GM06990 (cell line): ENCODE results near the gene VPS26B.

ENCODE experiments used
- DNase-seq: peaks from one replicate; pipeline ENCODE4 v3.0.0-alpha.2; 2011; ENCODE audit not compliant: insufficient read length; ENCODE audit errors: extremely low read depth
- H3K27me3 ChIP-seq: replicated peaks from 2 replicates; pipeline ENCODE4 v1.6.0; 2011; ENCODE audit warnings: low read length; ENCODE audit not compliant: control insufficient read depth, insufficient read depth
- H3K36me3 ChIP-seq: 2 replicates; pipeline ENCODE4 v1.5.1; 2011; ENCODE audit warnings: low read length; ENCODE audit not compliant: control insufficient read depth, insufficient read depth
- H3K4me3 ChIP-seq: replicated peaks from 2 replicates; pipeline ENCODE4 v1.5.1; 2011; ENCODE audit warnings: low read depth, mild to moderate bottlenecking, control low read depth, low read length
- TF ChIP-seq, protein P1 (sequence below): IDR thresholded peaks from 2 replicates; pipeline ENCODE4 v1.5.1; 2011; ENCODE audit warnings: low read length, control low read depth, mild to moderate bottlenecking, inconsistent platforms; ENCODE audit not compliant: insufficient read depth, poor library complexity, severe bottlenecking

Gene VPS26B

DNA sequence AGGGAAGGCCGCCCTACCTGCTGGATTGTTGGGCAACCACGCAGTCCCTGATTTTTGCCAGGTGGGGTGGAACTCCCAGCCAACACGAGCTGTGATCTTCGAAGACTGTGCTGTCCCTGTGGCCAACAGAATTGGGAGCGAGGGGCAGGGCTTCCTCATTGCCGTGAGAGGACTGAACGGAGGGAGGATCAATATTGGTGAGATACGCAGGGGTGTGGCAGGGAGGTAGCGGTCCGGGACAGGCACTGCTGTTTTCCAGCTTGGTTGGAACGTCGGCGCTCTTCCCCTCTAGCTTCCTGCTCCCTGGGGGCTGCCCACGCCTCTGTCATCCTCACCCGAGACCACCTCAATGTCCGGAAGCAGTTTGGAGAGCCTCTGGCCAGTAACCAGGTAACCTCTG, 36.5 kb downstream of the VPS26B start:
- Histone ChIP-seq H3K27me3 (no peaks in the 10 kb centered on the region), H3K4me3 (no peak overlapping the region), H3K36me3 (peaks cover 12% of the 10 kb centered on the region)
- DNase-seq = no peak
- TF ChIP-seq, protein P1, sequence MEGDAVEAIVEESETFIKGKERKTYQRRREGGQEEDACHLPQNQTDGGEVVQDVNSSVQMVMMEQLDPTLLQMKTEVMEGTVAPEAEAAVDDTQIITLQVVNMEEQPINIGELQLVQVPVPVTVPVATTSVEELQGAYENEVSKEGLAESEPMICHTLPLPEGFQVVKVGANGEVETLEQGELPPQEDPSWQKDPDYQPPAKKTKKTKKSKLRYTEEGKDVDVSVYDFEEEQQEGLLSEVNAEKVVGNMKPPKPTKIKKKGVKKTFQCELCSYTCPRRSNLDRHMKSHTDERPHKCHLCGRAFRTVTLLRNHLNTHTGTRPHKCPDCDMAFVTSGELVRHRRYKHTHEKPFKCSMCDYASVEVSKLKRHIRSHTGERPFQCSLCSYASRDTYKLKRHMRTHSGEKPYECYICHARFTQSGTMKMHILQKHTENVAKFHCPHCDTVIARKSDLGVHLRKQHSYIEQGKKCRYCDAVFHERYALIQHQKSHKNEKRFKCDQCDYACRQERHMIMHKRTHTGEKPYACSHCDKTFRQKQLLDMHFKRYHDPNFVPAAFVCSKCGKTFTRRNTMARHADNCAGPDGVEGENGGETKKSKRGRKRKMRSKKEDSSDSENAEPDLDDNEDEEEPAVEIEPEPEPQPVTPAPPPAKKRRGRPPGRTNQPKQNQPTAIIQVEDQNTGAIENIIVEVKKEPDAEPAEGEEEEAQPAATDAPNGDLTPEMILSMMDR = no peak

GRCh38 chr11:134261626-134262488, 37.4 kb downstream of the VPS26B start:
- DNase-seq = no peak
- Histone ChIP-seq H3K36me3 (peaks cover 12% of the 10 kb centered on the region), H3K27me3 (no peaks in the 10 kb centered on the region), H3K4me3 (no peak overlapping the region)
- TF ChIP-seq, protein P1 = peak; percentile 61

- DNase-seq = no peak
- Histone ChIP-seq H3K36me3 (peaks cover 5% of the 10 kb centered on the region), H3K27me3 (no peaks in the 10 kb centered on the region), H3K4me3 (no peak overlapping the region)
- TF ChIP-seq, protein P1 = no peak
Observed at GRCh38 chr11:134264966-134265764, 40.7 kb downstream of the VPS26B start.

DNA sequence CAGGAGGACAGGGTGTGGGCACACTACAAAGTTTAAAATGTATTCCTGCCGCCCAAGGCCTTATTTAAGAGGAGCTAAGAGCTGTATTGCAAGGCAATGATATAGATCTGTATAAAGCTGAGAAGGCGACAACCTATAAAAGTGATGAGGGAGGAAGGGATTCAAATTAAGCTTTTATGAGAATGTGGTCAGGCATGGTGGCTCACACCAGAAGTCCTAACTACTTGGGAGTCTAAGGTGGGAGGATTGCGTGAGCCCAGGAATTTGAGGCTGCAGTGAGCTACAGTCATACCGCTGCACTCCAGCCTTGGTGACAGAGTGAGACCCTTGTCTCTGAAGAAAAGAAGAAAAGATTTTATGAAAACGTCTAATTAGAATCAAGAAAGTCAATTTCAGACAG, 42.0 kb downstream of the VPS26B start:
- Histone ChIP-seq H3K36me3 (peaks cover 4% of the 10 kb centered on the region), H3K4me3 (no peak overlapping the region), H3K27me3 (no peaks in the 10 kb centered on the region)
- TF ChIP-seq, protein P1 = no peak
- DNase-seq = no peak

- TF ChIP-seq, protein P1 = no peak
- H3K36me3 ChIP-seq = peaks cover 3% of the 10 kb centered on the region
- H3K27me3 ChIP-seq = no peaks in the 10 kb centered on the region
- no peak for DNase-seq
- no peak overlapping the region for H3K4me3 ChIP-seq
Observed at GRCh38 chr11:134266841-134267251, 42.4 kb downstream of the VPS26B start.
